Stimulated activated naive B cell treated with anti-CD40 and anti-IgM and Interleukin-4, amounts not matched to agents 10 μg/mL and 1 μg/mL and 100 μg/mL, for 72 hours (primary cell): ENCODE results near the gene SEC31B.

ENCODE experiments used
- ATAC-seq, 2 donors: fragments of 150-1000 bp; cut with Tn5 transposase; replicated peaks; 2 replicates each; pipeline ENCODE4 v1.10.0; 2021; ENCODE audit warnings: moderate library complexity in 1 of 2
- DNase-seq: peaks from one replicate; pipeline ENCODE4 v3.0.0; 2021
- H3K27ac Mint-ChIP-seq: one replicate; pipeline ENCODE4 v1.8.0; 2022; ENCODE audit warnings: mild to moderate bottlenecking, mixed read lengths
- H3K27me3 Mint-ChIP-seq, 2 donors: one replicate each; pipeline ENCODE4 v1.8.0; 2022; ENCODE audit warnings: mixed read lengths in 2 of 2
- H3K36me3 Mint-ChIP-seq, 2 donors: one replicate each; pipeline ENCODE4 v1.8.0; 2022; ENCODE audit warnings: mixed read lengths in 2 of 2, mild to moderate bottlenecking in 1 of 2
- H3K4me1 Mint-ChIP-seq, 2 donors: one replicate each; pipeline ENCODE4 v1.8.0; 2022; ENCODE audit warnings: mixed read lengths in 2 of 2, mild to moderate bottlenecking in 1 of 2
- H3K4me3 Mint-ChIP-seq, 2 donors: one replicate each; pipeline ENCODE4 v1.8.0; 2022; ENCODE audit warnings: mild to moderate bottlenecking in 2 of 2, mixed read lengths in 2 of 2, moderate library complexity in 1 of 2
- H3K9me3 Mint-ChIP-seq, 2 donors: one replicate each; pipeline ENCODE4 v1.8.0; 2022; ENCODE audit warnings: mixed read lengths in 2 of 2, mild to moderate bottlenecking in 1 of 2

SEC31B gene

GRCh38 chr10:100522107-100522801 is 2.6 kb upstream of the SEC31B start:
- DNase-seq, result no peak
- H3K27ac Mint-ChIP-seq, result no peak overlapping the region
- H3K9me3 Mint-ChIP-seq, result no peaks in the 10 kb centered on the region
- H3K27me3 Mint-ChIP-seq, result peaks cover 16 to 17% of the 10 kb centered on the region in 2 donors
- ATAC-seq, result no peak
- H3K36me3 Mint-ChIP-seq, result peaks cover 34 to 60% of the 10 kb centered on the region in 2 donors
- H3K4me3 Mint-ChIP-seq, result no peak overlapping the region
- H3K4me1 Mint-ChIP-seq, result peaks cover 10% of the 10 kb centered on the region in 2 donors

- Mint-ChIP-seq H3K36me3 (peaks cover 34 to 61% of the 10 kb centered on the region in 2 donors), H3K4me3 (no peak overlapping the region), H3K27ac (no peak overlapping the region), H3K9me3 (no peaks in the 10 kb centered on the region), H3K4me1 (peaks cover 8 to 10% of the 10 kb centered on the region in 2 donors), H3K27me3 (peaks cover 16 to 17% of the 10 kb centered on the region in 2 donors)
- no peak for DNase-seq
- no peak for ATAC-seq
Observed at GRCh38 chr10:100520811-100521210, 1.1 kb upstream of the SEC31B start.

- peak; percentile 10 for DNase-seq
- peaks cover 8 to 10% of the 10 kb centered on the region in 2 donors for H3K4me1 Mint-ChIP-seq
Observed at GRCh38 chr10:100518761-100519241, 860 bp downstream of the SEC31B start.

GRCh38 chr10:100516847-100517246 is 2.8 kb downstream of the SEC31B start:
- Mint-ChIP-seq H3K27ac (no peak overlapping the region), H3K4me3 (no peak overlapping the region), H3K27me3 (peaks cover 16 to 17% of the 10 kb centered on the region in 2 donors), H3K4me1 (peaks cover 8 to 10% of the 10 kb centered on the region in 2 donors), H3K9me3 (no peaks in the 10 kb centered on the region), H3K36me3 (peaks cover 29 to 44% of the 10 kb centered on the region in 2 donors)
- DNase-seq (no peak), ATAC-seq (no peak)

More at GRCh38 chr10:100518761-100519241, 860 bp downstream of the SEC31B start:
- H3K9me3 Mint-ChIP-seq, result no peaks in the 10 kb centered on the region
- H3K27me3 Mint-ChIP-seq, result peaks cover 16 to 17% of the 10 kb centered on the region in 2 donors
- H3K36me3 Mint-ChIP-seq, result peaks cover 32 to 51% of the 10 kb centered on the region in 2 donors
- H3K27ac Mint-ChIP-seq, result no peak overlapping the region
- peak; percentile 69 to 76 for ATAC-seq
- peak overlapping the region in 1 of 2 donors; percentile 63 for H3K4me3 Mint-ChIP-seq

GRCh38 chr10:100515612-100516011 is 4.0 kb downstream of the SEC31B start:
- Mint-ChIP-seq H3K27me3 (peaks cover 16 to 17% of the 10 kb centered on the region in 2 donors), H3K27ac (no peak overlapping the region), H3K36me3 (peaks cover 28 to 44% of the 10 kb centered on the region in 2 donors), H3K4me1 (peaks cover 8 to 10% of the 10 kb centered on the region in 2 donors), H3K9me3 (no peaks in the 10 kb centered on the region), H3K4me3 (no peak overlapping the region)
- DNase-seq, result no peak
- ATAC-seq, result no peak

- no peak for DNase-seq
- Mint-ChIP-seq H3K9me3 (no peaks in the 10 kb centered on the region), H3K4me3 (no peak overlapping the region), H3K36me3 (peaks cover 33 to 39% of the 10 kb centered on the region in 2 donors), H3K27me3 (no peaks in the 10 kb centered on the region), H3K4me1 (no peaks in the 10 kb centered on the region), H3K27ac (no peak overlapping the region)
- ATAC-seq, result peak; percentile 27 to 42
Observed at GRCh38 chr10:100510533-100511308, 8.9 kb downstream of the SEC31B start.

GRCh38 chr10:100509241-100509840 is 10.3 kb downstream of the SEC31B start:
- Mint-ChIP-seq H3K4me1 (no peaks in the 10 kb centered on the region), H3K9me3 (no peaks in the 10 kb centered on the region), H3K27ac (no peak overlapping the region), H3K27me3 (no peaks in the 10 kb centered on the region), H3K4me3 (no peak overlapping the region), H3K36me3 (peaks cover 31 to 46% of the 10 kb centered on the region in 2 donors)
- ATAC-seq (no peak), DNase-seq (no peak)

GRCh38 chr10:100508691-100509150 is 10.9 kb downstream of the SEC31B start:
- H3K36me3 Mint-ChIP-seq, result peaks cover 29 to 43% of the 10 kb centered on the region in 2 donors
- no peaks in the 10 kb centered on the region for H3K9me3 Mint-ChIP-seq
- DNase-seq, result no peak
- H3K4me3 Mint-ChIP-seq, result no peak overlapping the region
- ATAC-seq, result peak; percentile 78 to 82
- no peaks in the 10 kb centered on the region for H3K4me1 Mint-ChIP-seq
- no peak overlapping the region for H3K27ac Mint-ChIP-seq
- no peaks in the 10 kb centered on the region for H3K27me3 Mint-ChIP-seq

- no peak for ATAC-seq
- no peak overlapping the region for H3K27ac Mint-ChIP-seq
- H3K4me3 Mint-ChIP-seq, result no peak overlapping the region
- no peak for DNase-seq
- H3K27me3 Mint-ChIP-seq, result no peaks in the 10 kb centered on the region
- no peaks in the 10 kb centered on the region for H3K4me1 Mint-ChIP-seq
- no peaks in the 10 kb centered on the region for H3K9me3 Mint-ChIP-seq
- H3K36me3 Mint-ChIP-seq, result peaks cover 29 to 43% of the 10 kb centered on the region in 2 donors
Observed at GRCh38 chr10:100508266-100508665, 11.4 kb downstream of the SEC31B start.

- H3K27me3 Mint-ChIP-seq, result no peaks in the 10 kb centered on the region
- H3K36me3 Mint-ChIP-seq, result peaks cover 27 to 48% of the 10 kb centered on the region in 2 donors
- ATAC-seq (no peak), DNase-seq (no peak)
- no peak overlapping the region for H3K4me3 Mint-ChIP-seq
- H3K4me1 Mint-ChIP-seq, result no peaks in the 10 kb centered on the region
- H3K27ac Mint-ChIP-seq, result no peak overlapping the region
- no peaks in the 10 kb centered on the region for H3K9me3 Mint-ChIP-seq
Observed at GRCh38 chr10:100507357-100507732, 12.3 kb downstream of the SEC31B start.

- H3K4me1 Mint-ChIP-seq, result no peaks in the 10 kb centered on the region
- peaks cover 28 to 46% of the 10 kb centered on the region in 2 donors for H3K36me3 Mint-ChIP-seq
- DNase-seq, result no peak
- H3K27ac Mint-ChIP-seq, result no peak overlapping the region
- no peaks in the 10 kb centered on the region for H3K9me3 Mint-ChIP-seq
- H3K27me3 Mint-ChIP-seq, result no peaks in the 10 kb centered on the region
- no peak overlapping the region for H3K4me3 Mint-ChIP-seq
- ATAC-seq, result no peak
Observed at GRCh38 chr10:100506596-100507356, 12.9 kb downstream of the SEC31B start.

GRCh38 chr10:100505164-100505563 is 14.5 kb downstream of the SEC31B start:
- Mint-ChIP-seq H3K27me3 (no peaks in the 10 kb centered on the region), H3K36me3 (peaks cover 34 to 57% of the 10 kb centered on the region in 2 donors), H3K4me3 (no peak overlapping the region), H3K9me3 (no peaks in the 10 kb centered on the region), H3K27ac (no peak overlapping the region), H3K4me1 (no peaks in the 10 kb centered on the region)
- ATAC-seq (no peak), DNase-seq (no peak)

GRCh38 chr10:100504096-100504495 is 15.6 kb downstream of the SEC31B start:
- Mint-ChIP-seq H3K9me3 (no peaks in the 10 kb centered on the region), H3K27me3 (no peaks in the 10 kb centered on the region), H3K4me3 (no peak overlapping the region), H3K36me3 (peaks cover 39 to 64% of the 10 kb centered on the region in 2 donors), H3K27ac (no peak overlapping the region), H3K4me1 (no peaks in the 10 kb centered on the region)
- DNase-seq, result no peak
- no peak for ATAC-seq
